ENCODE data around the gene DPM1.

GRCh38 chr20:50916934-50917333 is 41.4 kb downstream of the DPM1 start:
- TF ChIP-seq USF2 (IDR thresholded peaks at IDR 0.05; ENCODE audit: borderline replicate concordance, low read depth, low read length) (no peak), MAX (IDR thresholded peaks at IDR 0.05; ENCODE audit: low read depth) (no peak), USF1 (IDR thresholded peaks at IDR 0.05; ENCODE audit: borderline replicate concordance, low read depth) (no peak), MEF2A (IDR thresholded peaks at IDR 0.05; ENCODE audit: borderline replicate concordance, low read depth) (no peak), CTCF (IDR thresholded peaks at IDR 0.05) (no peak), PBX3 (IDR thresholded peaks at IDR 0.05) (no peak), SIN3A (IDR thresholded peaks at IDR 0.05; ENCODE audit: borderline replicate concordance, low read depth, low read length) (no peak)

All from SK-N-SH (cell line).